ENCODE measurements around the gene ATP6V1B1.

ATP6V1B1 gene

DNA sequence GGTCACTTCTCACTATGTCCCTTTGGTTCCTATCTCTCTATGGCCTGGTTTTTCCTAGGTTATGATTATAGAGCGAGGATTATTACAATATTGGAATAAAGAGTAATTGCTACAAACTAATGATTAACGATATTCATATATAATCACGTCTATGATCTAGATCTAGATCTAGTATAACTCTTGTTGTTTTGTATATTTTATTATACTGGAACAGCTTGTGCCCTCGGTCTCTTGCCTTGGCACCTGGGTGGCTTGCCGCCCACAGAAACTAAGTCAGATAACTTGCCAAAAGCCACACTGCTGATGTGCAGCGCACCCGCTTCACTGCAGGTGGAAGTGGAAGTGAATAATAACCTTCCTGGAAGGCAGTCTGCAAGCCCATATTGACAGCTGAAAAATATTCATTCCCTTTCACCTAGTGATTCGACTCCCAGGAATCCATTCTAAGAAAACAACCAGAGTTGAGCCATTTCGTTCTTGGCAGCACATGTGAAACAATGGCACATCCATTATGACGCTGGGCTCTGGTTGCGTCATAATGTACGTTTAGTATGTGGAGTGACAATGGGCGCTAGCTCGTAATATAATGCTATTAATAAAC lies 42.0 kb downstream of the ATP6V1B1 start:
- DNase-seq: peak; percentile 71

DNA sequence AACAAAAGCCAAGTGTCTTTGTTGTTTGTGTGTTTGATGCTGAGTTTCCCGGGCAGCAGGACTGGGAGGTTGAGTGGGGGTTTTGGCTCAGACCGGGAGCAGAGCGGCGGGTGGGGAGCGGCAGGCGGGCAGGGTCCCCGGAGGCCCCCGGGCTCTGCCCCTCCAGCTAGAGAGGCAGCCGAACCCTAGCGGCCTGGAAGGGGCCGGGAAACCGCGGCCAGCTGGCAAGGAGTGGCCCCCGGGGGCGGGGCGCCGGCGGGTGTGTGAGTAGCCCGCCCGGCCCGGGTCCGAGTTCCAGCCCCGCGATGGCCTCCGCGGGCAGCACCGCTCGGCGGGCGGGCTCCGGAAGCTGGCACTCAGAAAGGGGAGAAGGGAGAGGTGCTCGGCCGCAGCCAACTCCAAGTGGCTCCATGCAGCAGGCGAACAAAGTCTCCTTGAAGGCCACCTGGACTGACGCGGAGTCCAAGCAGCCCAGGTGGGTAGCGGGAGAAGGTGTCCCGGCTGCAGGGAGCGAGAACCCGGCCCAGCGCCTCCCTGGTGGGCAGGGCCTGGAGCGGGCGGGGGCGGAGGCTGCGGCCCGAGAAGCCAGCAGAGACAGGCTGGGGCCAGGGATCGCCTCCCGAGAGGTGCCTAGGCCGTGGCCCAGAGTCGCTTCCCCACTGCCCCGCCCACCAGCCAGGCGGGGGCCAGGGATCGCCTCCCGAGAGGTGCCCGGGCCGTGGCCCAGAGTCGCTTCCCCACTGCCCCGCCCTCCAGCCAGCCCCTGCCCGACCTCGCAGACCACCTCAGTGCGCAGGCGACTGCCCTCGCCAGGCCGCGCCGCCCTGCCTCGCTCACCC lies 42.9 kb downstream of the ATP6V1B1 start, which contains the start of gene ANKRD53:
TSS of gene ANKRD53 (plus strand) at position 290 of the 839 bp plus-strand sequence. CDS start at position 306, 16 bp downstream.
- DNase-seq: peak; percentile 26

DNA sequence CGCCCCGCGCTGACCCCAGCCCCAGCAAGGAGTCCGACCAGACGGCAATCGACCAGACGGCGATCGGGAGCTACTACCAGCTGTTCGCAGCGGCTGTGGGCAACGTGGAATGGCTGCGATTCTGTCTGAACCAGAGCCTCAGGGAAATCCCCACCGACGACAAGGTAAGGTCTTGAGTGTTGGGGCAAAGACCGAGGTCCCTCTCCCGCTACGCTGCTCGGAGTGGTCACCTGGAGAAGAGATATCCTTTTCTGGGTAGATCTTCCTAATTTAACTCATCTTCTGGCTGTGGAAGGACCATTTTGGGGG lies 43.4 kb downstream of the ATP6V1B1 start:
- DNase-seq: no peak

DNA sequence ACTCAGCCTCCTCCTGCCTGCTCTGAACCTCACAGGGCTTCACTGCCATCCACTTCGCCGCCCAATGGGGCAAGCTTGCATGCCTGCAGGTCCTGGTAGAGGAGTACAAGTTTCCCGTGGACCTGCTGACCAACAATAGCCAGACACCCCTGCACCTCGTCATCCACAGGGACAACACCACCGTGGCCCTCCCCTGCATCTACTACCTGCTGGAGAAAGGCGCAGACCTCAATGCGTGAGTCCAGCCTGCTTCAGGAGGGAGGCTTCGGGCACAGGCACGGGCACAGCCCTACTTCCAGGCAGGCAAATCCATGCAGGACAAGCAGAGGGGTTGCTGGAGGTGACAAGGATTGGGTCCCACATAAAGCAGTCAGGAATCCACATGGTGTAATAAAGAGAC lies 43.9 kb downstream of the ATP6V1B1 start:
- no peak for DNase-seq

DNA sequence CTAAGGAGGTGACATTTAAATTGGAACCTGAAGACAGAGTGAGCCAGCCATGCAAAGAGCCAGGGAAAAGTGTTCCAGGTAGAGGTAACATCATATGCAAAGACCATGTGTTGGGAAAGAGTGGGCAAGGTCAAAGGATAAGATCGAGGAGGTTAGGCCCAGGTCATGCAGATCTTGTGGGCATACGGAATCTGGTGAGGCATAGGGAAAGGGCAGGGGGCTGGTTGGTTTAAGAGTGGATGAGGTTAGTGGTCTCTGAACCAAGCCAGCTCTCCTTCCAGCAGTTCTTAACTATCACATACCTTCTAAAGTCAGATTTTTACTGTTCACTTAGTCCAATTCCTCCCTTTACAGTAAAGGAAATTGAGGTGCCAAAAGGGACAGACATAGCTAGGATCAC lies 45.7 kb downstream of the ATP6V1B1 start:
- no peak for DNase-seq

DNA sequence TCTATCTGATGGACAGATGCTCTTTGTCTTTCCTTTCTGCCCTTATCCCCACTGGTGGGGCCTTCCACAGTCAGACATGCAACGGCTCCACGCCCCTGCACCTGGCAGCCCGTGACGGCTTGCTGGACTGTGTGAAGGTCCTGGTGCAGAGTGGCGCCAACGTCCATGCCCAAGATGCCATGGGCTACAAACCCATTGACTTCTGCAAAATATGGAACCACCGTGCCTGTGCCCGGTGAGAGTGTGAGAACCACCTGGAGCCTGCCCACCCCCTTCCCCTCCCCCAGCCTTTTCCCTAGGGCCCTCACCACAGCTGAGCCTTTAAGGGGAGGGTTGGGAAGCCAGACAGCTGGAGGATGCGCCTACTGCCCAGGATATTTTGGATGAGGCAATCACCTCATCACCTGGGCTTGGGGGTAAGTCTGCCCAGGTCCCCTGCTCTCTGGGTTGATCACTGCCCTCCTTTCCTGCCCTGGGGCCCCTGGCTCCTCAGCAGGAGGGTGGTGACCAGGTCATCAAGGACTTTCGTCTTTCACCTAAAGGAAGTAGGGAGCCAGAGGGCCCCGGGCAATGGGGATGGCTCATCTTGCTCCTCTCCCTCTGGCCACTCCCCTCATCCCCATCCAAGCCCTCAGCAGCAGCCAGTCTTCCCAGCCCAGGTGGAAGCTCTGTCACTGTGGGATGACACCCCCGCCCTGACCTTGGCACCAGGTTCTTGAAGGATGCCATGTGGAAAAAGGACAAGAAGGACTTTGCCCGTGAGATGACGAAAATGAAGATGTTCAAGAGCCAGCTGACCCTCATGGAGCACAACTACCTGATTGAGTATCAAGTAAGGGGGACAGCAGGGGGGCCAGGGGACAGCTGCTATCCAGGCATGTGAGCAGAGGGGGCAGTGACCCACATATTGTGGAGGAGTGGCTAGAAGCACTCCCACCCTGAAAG lies 46.4 kb downstream of the ATP6V1B1 start:
- no peak for DNase-seq

DNA sequence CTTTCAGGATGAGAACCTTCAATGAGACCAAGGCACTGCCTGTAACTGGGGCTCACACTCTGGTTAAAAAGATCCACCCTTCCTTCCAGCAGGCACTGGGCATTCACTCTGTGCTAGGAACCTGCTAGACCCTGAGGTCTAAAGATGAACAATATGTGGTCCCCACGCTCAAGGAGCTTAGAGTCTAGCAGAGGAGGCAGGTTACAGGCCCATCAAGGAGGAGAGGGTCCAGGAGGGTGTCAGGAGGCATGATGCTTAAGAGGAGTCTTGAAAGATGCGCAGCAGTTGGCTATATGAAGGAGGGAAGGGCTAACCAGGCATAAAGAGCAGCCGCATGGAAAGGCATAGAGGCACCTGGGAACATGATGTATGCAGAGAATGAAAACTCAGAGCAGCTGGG lies 47.3 kb downstream of the ATP6V1B1 start:
- DNase-seq: no peak

DNA sequence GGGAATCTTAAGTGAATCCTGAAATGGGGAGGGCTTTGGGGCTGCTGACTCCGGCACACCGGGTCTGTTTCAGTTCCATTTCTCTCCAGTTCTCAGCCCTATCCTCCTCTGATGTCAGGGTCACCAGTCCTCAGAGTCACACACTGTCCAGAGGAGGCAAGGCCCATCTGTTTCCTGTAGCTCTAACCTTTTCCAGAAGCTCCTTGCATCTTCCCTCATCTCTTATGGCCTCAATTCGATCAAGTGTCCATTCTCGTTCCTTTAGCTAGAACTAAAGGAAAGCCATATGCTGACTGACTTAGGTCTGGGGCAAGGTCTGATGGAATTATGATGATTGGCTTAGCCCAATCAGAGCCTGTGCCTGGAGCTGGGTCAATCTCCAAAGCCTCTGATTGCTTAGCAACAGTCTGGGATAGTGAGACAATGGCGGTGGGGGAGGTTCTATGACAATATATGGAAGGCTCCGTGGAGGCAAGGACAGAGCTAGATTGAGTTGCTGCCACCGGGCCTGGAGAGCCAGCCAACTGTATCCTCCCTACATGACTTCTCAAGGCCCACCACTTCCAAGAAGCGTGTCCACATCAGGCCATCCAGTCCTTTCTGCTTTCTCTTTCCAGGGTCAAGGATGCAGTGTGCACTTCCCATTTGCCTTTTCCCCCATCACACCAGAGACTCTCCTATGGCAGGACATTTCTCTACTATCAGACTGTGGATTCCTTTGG lies 48.0 kb downstream of the ATP6V1B1 start:
- peak; percentile 24 for DNase-seq

DNA sequence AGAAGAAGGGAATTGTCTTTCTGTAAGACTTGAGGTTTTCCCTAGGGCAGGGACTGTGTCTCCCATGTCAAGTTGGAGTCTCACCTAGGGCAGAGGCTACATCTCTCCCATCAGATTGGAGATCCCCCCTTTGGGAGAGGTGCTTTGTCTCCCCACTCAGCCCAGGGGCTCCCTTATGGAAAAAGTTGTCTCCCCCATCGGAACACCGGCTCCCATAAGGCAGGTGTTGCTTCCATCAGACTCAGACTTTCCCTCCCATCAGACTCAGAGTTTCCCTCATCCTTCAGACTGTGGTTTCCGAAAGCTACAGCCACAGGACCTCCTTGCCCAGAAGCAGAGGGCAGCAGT lies 48.5 kb downstream of the ATP6V1B1 start:
- no peak for DNase-seq

DNA sequence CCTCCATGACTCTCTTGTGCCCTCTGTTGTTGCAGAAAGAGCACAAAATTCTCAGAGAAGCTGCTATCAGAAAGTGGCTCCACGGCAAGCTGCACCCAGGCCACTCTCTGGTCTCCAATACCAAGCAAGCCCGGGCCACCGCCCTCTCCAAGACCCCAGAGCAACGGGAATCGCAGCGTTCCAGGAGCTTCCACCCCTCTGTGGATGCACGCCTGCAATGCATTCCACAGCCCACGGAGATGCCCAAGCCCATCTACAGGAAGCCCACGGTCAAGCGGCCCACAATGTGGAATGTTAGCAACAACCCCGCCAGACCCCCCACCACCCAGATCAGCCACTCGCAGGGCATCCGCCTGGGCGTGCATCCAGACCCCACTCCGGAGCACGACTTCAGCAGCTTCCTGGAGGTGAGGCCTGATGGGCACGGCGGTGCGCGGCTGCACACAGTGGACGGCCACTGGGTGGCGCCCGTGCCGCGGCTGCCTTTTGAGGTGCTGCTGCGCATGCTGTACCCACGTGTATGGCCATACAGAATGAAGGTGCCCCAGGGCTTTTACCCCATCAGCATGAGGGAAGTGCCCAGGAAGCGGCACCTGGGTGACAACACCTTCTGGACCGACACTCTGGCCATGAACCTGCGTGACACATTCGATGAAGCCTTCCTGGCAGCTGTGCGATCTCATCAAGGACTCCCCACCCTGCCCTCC lies 49.0 kb downstream of the ATP6V1B1 start:
- peak; percentile 62 for DNase-seq

DNA sequence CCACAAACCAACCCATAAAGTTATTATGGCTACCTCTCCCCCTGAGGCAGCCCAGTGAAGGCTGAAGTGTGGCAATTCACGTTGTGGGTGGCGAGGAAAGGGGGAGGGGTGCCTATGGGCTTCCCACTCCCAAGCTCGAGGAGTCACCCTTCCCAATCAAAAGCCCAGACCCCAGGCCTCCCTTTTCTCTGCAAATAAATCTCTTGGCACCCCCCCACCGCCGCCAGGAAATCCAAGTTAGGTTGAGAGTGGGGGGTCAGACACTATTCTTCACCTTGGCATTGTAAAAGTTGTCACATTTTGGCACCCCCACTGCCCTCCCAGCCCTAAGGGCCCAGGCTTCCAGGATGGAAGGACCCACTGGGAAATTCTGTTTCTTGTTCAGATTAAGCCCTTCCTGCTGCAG lies 49.6 kb downstream of the ATP6V1B1 start:
- DNase-seq: no peak

DNA sequence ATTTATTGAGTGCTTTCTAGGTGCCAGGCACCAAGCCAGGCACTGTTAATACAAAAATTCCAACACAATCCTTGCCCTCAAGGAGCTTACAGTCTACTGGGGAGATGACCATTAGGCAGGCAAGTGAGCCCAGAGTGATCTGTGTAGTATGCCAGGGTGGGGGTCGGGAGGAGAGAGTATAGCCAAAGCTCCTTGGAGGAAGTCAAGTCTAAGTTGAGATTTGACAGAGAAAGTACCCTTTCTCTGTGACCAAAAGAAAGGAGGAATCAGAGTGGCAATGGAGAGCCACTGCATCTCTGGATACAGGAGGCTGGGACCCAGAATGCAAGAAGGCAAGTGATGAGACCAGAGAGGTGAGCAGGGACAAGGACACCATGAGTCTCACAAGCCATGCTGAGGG lies 50.3 kb downstream of the ATP6V1B1 start:
- no peak for DNase-seq

DNA sequence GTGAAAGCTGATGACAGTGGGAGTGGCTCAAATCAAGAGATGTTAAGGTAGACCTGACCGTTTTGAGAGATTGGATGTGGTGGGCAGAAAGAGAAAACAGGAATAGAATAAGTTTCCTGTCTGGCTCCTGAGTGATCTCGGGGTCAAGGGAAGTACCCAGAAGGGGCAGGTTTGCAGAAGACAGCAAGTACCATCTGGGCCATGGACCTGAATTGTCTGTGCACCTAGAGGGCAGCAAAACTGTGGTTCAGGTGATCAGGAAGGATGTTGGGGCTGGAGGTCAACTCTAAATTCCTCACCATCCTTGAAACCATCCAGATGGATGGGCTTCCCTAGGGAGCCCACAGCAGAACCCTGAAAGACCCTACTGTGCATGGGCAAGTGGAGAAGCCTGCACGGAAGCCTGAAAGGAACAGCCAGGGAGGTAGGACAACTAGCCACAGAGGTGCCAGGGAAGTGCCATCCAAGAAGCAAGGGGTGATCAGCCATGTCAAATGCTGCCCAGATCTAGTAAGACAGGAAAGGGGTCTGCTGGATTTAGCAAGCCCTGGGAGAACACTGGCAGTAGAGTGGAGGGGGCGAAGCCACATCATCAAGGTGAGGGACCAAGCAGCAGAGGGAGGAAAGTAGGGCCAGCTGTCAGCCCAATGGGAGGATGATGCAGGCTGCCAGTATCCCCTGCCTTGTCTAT lies 50.9 kb downstream of the ATP6V1B1 start:
- no peak for DNase-seq

DNA sequence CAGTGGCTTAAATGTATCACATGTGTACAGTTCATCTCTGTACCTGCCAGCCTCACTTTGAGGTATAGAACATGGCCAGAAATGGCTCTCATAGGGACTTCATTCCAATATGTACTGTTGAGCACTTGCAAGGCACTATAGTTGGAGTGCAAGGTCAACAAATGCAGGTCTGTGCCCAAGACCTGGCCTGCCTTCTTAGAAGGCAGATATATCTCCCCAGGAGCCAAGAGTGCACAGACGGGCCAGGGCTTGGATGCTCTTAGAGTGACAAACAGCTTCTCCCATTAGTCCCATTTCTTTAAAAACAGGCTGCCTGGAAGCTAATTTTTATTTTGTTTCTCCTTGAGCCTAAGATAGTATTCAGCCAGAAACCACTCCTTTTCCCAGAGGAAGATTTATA lies 51.7 kb downstream of the ATP6V1B1 start:
- no peak for DNase-seq

DNA sequence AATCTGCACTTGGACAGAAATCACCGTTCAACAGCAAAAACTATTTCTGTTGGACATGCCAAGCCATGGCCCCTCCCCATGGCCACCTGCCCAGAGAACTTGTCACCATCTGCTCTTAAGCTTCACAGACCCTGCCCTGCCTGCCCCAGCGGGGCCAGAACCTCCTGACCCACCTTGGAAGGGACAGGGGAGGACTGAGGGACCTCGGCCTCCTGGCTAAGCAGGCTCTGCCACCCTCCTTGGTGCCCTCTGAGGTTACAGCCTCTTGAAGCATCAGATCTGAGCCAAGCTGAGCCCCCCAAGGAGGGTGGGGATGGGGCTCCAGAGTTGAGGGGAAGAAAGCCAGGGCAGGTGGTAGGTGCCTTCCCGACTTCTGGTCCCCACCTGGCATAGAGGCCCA lies 52.5 kb downstream of the ATP6V1B1 start:
- no peak for DNase-seq

DNA sequence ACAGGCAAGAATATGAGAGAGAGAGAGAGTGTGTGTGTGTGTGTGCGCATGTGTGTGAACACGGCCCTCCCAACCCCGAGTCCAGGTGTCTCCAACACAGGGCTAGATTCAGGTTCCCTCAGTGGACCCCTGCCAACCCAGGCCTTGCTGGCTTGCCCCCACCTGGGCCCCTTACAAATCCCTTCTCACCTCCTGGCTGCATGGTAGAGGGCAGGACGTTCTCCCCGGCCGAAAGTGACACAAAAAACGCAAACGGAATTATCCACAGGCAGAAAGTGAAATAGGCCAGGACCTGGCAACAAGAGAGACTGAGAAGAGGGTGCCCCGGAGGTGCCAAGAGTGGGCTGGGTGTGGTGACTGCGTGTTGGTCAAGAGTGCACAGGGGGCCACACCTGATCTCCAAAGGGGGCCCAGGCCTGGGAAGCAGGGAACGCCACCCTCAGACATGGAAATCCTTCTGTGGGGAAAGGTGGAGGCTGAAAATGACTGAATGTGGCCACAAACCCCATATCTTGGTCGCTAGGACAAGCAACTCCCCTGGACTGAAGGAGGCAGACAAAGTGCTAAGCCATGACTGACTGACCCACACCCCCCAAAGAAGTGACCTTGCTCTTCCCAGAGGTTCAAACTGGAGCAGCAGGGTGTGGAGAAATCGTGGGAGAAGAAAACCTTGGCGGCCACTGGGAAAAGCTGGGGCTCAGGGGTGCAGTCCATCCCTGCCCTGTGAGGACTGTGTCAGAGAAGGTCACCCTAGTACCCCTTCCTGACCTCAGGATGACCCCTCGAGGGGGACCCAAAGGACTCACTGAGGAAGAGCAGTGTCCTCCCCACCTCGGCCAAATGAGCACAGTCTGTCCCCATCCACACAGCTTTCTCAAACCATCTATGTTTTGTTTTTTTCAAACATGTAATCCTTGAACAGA lies 53.3 kb downstream of the ATP6V1B1 start:
- no peak for DNase-seq

DNA sequence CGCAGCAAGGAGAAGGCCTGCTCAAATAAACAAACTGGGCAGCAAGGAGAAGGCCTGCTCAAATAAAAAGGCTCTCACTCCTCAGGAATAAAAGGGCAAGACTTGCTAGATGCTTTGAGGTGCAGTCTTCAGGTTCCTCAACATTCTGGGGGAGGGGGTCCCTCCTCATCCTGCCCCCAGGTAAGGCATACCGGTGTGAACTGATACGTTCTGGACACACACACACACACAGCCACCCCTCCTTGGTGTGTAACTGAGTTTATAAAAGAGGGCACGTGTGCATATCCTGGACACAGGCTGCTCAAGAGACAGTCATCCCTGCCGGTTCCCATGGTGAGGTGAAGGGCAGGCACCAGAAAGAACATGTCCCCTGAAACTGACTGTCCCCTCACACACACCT lies 54.5 kb downstream of the ATP6V1B1 start:
- DNase-seq: no peak

DNA sequence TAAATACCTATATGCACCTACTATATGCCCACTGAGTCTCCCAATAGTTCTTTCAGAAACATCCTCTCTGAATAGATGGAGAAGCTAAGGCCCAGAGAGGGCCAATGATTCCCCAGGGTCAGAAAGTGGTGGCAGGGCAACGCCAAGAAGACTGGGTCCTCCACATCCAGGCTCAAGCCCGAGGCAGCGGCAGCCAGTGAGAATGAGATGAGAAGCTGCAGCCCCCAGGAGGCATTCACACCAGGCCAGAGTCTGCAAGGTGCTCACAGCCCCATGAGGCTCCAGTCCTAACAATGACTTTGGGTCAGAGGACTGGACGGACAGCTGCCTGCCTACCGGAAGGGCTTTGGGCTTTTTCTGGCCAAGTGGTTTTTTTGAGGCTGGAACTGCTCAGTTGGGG lies 55.4 kb downstream of the ATP6V1B1 start:
- DNase-seq: no peak

DNA sequence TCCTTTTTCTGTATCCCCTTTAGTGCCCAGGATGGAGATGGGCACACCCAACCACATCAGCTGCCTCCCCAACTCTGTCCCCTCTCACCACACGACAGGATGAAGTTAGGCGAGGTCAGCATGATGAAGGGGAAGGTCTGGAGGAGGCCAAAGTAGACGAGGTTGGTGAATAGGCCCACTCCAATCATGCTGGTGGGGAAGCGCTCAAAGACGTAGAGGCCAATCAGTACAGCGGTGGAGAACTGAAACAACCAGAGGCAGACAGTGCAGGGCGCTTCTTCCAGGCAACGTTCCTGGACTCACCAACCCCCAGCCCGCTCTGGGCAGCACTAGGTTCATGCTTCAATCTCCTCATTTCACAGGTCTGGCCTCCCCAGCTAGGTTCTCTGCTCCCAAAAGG lies 56.0 kb downstream of the ATP6V1B1 start:
- DNase-seq: no peak
